HG02678 (cell line): ENCODE results near the gene PLCL1.
A peak's percentile ranks its signal among the peaks of the same experiment; 100 is the strongest.
"Not testable (repeated sequence)": the region's sequence is repeated elsewhere in the genome, so short reads cannot be mapped to it uniquely, and the experiment has no call there.

Experiments
- ATAC-seq: cut with Tn5 transposase; IDR thresholded peaks from one replicate; pipeline ENCODE4 v1.9.1; 2021; ENCODE audit warnings: mild to moderate bottlenecking, moderate library complexity; ENCODE audit not compliant: unreplicated experiment

PLCL1 gene

DNA sequence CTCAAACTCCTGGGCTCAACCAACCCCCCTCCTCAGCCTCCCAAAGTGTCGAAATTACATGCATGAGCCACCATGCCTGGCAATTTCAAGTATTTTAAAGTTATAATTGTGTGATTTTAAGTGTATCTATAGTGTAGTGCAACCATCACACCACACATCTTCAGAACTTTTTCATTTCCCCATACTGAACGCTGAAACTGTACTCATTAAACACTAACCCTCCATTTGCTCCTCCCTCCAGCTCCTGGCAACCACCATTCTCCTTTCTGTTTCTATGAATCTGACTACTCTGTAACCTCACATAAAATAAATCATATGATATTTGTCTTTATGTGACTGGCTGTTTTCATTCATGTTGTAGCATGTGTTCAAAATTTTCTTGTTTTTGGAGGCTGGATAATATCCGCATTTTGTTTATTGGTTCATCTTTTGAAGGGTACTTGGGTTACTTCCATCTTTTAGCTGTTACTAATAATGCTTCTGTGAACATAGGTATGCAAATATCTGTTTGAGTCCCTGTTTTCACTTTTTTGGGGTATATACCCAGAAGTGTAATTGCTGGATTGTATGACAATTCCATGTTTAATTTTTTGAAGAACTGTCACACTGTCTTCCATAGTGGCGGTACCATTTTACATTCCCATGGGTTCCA lies 188.2 kb downstream of the PLCL1 start:
- ATAC-seq, result peak; percentile 83

DNA sequence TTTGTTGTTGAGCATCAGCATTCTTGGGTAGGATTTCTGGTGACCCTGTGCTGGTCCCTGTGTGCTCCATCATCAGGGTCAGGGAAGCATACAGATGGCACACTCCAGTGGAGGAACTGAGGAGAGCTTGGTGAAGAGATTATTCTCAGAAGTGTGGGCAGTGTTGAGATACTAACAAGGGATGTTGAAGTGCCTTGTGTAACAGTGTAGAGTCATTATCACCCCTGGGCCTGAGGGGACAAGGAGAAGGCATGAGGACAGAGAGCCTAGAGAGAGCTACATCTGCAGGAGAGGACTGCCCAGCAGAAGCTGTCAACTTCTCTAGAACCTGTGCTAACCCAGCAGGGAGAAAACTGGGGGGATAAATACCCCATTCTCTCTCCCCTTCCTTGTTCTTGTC lies 189.0 kb downstream of the PLCL1 start:
- ATAC-seq, result no peak

DNA sequence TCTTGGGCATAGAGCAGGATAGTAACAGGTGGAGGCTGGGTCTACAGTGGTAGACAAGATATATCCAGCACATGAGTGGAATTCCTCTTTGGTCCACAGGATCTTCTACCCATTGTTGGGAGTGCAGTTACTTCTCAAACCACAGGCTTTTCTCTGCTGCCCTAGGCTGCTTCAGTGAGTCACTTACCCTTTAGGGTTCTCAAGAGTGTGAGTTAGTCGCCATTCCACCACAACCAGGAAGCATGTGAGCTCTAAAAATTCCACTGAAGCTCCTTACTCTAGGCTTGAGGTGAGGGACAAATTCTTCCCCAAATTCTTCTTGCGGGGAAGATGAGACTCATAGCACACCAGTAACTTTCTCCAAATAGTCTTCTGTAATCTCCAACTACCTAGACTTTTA lies 189.4 kb downstream of the PLCL1 start:
- no peak for ATAC-seq

DNA sequence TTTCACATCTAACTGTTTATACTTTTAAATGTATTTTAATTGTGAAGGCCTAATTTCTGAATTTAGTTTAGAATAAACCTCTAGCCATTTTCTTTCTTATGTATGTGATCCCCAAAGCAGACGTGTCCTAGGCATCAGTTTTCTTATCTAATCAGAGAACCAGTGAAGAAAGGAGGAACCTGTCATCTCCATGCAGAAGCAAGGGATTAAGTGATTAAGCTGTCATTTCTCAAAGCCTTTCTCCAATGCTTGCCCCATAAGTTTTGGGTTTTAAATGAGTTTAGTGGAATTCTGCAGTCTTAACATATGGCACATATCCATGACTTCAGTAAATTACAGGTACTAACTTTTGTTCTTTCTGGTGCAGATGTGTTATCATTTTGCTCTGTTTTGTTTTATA lies 190.4 kb downstream of the PLCL1 start:
- ATAC-seq, result no peak

DNA sequence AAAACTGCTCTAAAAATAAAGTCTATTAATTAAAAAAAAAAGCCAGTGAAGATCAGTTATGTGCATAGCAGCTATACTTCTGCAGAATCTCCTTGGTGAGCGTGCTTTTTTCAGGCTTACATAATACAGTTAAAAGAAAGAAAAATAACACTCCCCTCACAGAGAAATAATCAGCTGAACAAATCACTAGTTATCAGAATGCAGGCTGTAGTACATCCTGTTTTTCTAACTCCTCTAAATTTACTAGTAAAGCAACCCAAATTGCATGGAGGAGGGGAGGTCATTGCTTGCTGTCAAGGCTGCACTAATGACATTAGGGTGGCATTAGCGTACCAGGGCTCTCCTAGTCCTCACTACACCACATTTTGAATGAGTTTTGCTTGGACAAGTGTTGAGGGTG lies 192.2 kb downstream of the PLCL1 start:
- no peak for ATAC-seq

DNA sequence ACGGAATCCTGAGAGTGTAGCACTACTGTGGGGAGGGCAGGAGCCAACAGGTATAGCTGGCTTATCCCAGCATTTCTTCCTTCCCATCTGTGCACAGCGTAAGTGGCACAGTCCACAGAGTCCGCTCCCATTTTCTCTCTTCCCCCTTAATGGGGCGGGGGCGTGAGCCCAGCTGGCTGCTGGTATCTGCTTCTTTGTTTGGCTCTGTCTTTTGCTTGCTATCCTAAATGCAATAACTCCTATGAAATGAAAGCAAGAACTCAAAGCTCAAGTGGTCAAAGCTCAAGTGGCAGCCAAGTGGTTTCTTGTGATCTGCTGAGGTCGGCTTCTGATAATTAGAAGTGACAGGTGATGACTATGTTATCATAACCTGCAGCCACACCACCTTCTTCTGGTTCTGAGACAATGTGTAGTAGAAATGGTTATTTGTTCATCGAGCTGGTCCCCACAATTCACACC lies 192.7 kb downstream of the PLCL1 start:
- no peak for ATAC-seq

DNA sequence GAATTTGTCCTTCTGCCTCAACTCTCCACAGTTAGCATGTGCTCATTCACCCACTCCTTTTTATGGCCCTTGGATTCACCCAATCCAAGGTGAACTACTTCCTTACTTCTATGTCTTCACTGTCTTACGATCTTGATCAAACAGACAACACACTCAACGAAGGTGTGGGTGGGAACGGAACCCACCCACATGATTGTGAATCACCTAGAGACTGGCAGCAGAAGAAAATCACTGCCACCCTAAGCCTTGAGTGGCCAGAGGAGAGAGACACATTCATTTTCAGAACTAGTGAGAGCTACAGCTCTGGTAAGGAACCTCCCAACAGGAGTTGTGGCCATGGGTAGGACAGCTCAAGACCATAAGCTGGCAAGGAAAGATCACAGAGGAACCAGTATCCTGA lies 194.3 kb downstream of the PLCL1 start:
- no peak for ATAC-seq

DNA sequence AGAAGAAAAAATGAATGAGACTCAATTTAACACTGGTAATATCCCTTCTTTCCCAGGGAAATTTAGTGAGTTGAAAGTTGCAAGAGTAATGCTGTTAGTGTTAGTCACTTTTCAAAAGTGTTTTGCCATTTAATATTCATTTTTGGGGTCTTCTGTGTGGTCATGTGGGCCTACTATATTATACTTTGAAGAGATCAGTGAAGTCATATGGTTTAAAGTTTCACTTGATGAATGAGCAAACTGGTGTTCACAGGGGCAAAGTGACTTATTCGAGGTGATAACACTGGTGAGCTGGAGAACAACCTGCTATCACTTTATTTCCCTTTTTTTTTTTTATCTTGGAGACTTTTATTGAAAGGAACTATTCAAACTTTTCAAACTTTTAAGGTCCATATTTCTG lies 196.0 kb downstream of the PLCL1 start:
- ATAC-seq, result no peak

DNA sequence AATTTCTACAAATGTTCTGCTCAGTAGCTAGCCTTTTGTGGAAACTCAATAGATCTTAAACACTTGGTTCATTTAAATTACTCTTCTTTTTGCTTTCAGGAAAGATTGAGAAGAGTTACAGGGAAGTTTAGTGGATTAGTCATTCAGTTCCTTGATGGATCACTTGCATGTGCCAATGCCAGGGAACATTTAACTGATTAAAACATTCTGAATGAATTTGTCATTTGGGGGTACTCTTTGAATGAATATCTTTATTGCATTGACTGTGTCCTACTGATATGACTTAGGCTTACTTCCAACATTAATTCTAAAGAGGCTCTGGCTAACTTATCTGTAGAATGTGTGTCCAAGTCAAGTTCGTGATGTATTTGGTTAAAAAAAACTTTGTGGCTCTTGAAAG lies 199.8 kb downstream of the PLCL1 start:
- ATAC-seq, result no peak

DNA sequence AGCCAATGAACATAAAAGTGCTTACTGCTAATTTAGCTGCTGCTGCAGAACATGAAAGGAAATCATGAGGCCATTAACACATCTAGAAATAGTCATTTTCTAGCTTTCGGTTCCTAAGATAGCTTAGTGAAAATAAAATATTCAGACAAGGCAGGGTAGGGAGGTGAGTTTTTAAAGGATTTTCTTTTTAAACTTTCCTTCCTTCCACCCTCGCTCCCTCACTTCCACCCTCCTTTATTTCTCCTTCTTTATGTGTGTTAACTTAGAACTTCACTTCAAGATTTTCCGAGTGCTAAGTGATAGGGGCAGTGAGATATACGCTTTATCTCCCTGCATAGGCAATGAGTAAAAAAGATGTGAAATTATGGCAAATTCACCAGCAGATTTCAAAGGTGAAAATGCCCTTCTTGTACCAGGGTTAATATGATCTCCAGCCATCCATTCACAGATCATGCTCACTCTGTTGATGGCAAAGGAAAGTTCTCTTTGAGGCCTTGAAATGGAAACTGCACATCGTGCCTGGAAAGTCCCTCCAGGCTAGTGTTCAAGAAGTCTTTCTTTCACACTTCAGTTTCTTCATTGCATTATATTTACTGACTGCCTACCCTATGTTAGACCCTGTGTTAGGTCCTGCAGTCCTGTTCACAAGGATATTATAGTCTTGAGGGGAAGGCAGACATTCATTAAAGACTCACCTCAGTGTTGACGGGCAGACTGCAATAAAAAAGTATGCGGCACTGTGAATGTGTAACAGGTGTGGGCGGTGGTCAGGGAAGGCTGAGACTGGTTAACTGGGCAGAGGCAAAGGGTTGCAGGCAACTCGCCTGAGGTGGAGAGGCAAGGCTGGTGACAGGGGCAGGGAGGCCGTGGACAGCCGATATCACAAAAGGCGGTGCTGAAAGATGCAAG lies 200.8 kb downstream of the PLCL1 start:
- peak; percentile 87 for ATAC-seq

DNA sequence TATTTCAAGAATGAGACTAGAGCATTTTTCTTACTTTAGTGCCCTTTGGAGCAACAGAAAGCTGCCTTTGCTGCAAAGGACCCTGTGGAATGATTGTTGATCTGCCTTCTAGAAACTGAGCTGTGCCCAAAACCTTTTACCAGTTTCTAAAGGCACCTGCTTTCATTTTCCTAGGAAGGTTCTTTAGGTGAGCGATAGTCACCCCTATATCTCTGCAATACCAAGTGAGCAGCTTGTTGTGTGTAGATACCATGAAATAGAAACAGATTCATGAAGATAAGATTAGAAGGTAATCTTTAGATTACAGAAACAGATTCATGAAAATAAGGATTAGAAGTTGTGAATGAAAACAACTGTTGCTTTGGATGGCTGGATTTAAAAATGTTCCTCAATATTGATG lies 202.3 kb downstream of the PLCL1 start:
- no peak for ATAC-seq

DNA sequence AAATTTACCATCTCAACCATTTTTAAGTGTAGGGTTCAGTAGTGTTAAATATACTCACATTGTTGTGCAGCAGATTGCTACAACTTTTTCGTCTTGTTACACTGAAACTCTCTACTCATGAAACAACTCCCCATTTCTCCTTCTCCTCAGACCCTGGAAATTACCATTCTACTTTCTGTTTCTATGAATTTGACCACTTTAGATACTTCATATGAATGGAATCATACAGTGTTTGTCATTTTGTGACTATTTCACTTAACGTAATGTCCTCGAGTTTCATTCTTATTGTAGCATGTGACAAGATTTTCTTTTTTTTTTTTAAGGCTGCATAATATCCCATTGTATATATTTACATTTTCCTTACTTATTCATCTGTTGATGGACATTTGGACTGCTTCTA lies 203.8 kb downstream of the PLCL1 start:
- ATAC-seq, result no peak

DNA sequence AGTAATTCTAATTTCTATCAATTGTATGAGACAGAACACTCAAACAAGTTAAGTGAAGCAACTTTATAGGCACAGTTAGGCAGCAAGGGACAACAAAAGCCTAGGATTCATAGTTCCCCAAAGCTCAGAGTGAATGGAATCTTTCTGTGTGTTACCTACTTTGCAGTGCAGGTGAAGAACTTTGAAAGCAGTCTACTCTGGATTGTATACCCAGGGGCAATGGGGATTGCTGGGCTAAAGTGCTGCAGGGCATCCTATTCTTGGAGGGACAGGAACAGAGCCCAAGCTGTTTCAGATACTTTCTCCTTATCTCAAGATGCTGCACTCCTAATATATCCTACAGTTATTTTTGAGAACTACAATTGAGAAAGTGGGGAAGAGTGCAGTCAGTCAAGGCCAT lies 207.6 kb downstream of the PLCL1 start:
- no peak for ATAC-seq

DNA sequence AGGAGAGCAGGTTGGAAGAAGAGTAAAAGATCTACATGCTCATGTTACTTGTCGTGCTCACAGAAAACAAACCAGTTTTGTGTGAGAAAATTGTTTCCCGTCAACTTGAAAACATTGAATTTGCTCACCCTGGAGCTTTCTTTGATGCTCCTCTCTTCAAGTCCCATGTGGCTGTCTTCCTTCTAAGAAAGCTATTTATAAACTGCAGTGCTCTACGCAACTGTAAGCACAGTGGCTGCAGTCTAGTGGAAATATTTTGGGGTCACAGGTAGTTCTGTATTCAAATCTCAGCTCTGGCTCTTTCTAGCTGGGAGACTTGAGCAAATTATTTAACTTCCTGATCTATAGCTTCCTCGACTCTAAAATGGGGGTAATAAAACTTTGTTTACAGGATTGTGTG lies 211.8 kb downstream of the PLCL1 start:
- no peak for ATAC-seq

DNA sequence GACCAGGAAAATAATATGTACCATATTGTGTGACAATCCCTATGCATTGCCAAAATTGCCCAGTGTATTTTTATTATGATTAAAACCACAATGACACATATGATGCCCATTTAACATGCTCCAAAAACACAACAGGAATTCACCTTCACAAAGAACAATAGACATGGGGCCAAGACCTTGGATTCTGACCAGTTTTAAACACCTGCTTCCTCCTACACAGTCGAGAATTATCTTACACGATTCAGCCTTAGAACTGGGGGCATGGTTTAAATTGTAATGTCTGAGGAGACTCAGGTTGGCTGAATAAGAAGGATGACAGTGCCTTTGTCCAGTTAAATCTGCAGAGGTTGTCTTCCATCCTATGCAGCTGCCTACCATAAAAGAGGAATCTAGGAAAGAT lies 212.7 kb downstream of the PLCL1 start:
- no peak for ATAC-seq

DNA sequence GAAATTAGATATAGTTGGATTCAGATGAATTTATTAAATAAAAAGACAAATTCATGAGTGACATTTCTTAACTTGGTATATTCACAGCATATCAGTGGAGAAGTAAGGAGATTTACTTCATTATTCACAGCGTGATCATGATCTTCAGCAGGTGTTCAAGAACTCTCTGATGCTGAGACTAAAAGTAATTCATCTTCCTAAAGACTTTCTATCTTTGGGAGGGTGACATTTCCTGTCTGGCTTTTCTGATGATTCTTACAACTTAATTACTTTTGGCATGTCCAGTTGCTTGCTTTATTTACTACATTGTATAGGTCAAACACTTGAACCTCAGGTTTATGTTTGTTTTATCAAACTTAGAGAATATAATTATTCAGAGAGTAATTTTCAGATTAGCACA lies 224.6 kb downstream of the PLCL1 start:
- ATAC-seq, result no peak

DNA sequence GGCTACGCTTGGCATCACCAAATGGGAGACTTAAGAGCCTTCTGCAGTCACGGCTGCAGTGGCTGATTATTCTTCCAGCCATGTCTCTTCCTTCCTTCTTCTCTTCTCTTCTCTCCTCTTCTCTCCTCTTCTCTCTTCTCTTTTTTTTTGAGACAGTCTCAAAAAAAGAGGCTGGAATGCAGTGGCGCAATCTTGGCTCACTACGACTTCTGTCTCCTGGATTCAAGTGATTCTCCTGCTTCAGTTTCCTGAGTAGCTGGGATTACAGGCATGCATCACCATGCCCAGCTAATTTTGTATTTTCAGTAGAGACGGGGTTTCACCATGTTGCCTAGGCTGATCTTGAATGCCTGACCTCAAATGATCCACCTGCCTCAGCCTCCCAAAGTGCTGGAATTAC lies 225.2 kb downstream of the PLCL1 start:
- not testable (repeated sequence) for ATAC-seq

DNA sequence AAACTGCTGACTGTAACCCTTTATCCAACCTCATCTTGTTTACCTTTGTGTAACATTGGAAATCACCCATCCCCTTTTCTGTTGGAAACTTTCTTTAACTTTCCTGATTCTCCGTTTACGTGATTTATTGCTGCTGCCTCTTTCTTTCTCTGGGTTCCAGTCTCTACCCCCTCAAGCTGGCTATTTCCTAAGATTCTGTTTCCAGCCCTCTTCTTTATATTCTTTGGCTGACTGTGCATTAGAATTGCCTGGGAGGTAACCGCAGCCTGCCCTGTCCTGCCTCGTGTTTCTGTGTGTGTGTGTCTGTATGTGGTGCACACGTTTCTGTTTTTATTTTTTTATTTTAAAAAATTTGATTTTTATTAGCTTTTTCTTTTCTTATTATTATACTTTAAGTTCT lies 229.2 kb downstream of the PLCL1 start:
- ATAC-seq, result no peak

DNA sequence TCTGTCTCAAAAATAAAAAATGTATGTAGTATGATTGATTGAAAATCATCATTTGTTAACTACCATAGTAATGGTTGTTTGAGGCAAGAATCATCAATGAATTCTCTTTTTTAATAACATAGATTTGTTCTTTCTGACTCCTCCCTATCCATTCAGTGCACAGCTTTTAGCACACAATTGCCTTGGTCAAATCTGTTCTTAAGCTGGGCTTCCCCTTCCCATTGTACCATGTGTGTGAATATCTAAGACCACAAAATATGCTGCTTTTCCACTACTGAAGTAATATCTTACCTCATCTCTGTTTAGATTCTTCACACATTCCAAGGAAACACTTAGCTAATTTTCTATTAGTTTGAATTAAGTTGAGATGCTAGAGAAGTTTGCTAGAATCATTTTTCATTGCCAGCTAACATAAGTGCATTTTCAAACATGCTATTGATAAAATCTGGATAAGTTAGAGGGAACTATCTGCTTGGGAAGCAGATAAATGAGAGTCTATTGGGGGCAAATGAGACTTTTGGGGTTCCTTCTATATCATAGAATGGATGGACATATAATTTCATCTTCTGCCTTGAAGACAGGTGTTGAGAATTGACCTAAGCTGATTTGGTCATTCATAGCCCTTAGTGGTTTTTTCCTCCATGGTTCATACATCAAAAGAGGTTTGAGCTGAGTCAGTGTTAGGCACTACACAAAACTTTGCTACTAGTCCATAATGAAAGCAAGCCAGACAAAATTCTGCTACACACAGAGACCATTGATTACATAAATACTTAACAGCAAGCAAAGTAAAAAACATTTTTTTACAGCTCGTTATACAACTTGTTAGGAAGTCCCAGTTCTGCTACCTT lies 231.9 kb downstream of the PLCL1 start:
- ATAC-seq, result peak; percentile 87

DNA sequence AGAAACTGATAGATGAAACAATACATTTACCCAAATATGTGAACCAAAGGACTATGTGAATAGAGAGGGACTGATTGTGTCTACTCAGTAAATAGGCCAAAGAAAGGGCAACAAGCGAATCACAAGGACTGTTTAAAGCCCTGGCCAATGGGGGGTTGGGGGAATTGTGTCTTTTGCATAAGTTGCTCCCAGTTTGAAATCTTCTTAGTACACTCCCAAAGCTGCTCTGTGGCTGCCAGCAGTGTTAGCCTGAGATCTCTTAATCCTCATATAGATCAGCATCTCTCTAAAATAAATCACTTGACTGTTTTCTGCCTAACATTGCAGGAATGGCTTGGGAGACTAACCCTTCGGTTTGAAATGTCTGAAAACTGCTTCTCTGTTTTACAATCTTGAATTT lies 236.4 kb downstream of the PLCL1 start:
- no peak for ATAC-seq

DNA sequence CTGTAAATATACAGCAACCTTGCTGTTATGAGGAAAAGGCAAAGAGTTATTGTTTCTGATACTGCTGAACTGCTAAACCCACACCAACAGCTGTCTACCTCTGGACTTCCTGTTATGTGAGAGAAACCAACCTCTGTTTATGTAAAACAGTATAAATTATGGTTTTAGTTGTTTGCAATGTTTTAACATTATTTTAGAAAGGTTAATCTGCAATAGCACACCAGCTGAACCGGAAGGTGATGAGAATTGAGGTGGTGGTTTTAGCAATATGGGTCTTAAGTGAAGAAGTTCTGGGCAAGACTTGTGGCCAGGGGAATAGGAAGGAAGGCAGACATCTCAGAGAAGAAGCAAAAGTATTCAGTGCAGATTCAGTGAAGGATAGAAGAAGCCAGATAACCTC lies 237.8 kb downstream of the PLCL1 start:
- ATAC-seq, result no peak
